ENCODE measurements around the gene NLRP1.

- TF ChIP-seq EZH2 (IDR thresholded peaks at IDR 0.05): no peak
- no peak for TF ChIP-seq POLR2AphosphoS5 (IDR thresholded peaks at IDR 0.05; ENCODE audit: borderline replicate concordance, low read depth, low read length)
These were observed 1.8 kb downstream of the NLRP1 start for GRCh38 chr17:5582209-5583185.
